Aorta (tissue), 5 donors: ENCODE data around the gene C15orf39. TPM values are rescaled to one million over a fixed set of nuclear protein-coding genes. Genes with fewer than 3 reads are reported as not detected.

Source experiments
- ATAC-seq: fragments of 200-7000 bp; cut with Tn5 transposase; one replicate; pipeline ENCODE4 v1.9.1; 2022; ENCODE audit warnings: moderate library complexity; ENCODE audit not compliant: low FRiP score
- DNase-seq, 2 donors: peaks; one replicate each; pipeline ENCODE4 v3.0.0-alpha.2; 2020
- H3K27ac ChIP-seq, 2 donors: one replicate each; pipeline ENCODE4 v1.5.1; 2013; ENCODE audit warnings: low read length in 2 of 2, mild to moderate bottlenecking in 2 of 2, moderate library complexity in 2 of 2, control low read depth in 1 of 2, inconsistent platforms in 1 of 2, low read depth in 1 of 2
- H3K27me3 ChIP-seq, 2 donors: one replicate each; pipeline ENCODE4 v1.6.1; 2013; ENCODE audit warnings: control low read depth in 1 of 2, low read length in 1 of 2, mild to moderate bottlenecking in 1 of 2, moderate library complexity in 1 of 2; ENCODE audit not compliant: insufficient read depth in 2 of 2, control insufficient read depth in 1 of 2
- H3K36me3 ChIP-seq, 2 donors: one replicate each; pipeline ENCODE4 v1.6.1; 2013; ENCODE audit warnings: control low read depth in 1 of 2, low read length in 1 of 2, mild to moderate bottlenecking in 1 of 2; ENCODE audit not compliant: insufficient read depth in 2 of 2, control insufficient read depth in 1 of 2
- H3K4me1 ChIP-seq, 2 donors: one replicate each; pipeline ENCODE4 v1.6.1; 2013; ENCODE audit warnings: low read length in 2 of 2, control low read depth in 1 of 2, mild to moderate bottlenecking in 1 of 2, moderate library complexity in 1 of 2; ENCODE audit not compliant: insufficient read depth in 2 of 2, control insufficient read depth in 1 of 2
- H3K4me3 ChIP-seq, 2 donors: one replicate each; pipeline ENCODE4 v1.5.1; 2013; ENCODE audit warnings: low read length in 2 of 2, control low read depth in 1 of 2, mild to moderate bottlenecking in 1 of 2
- H3K9me3 ChIP-seq: one replicate; pipeline ENCODE4 v1.6.1; 2013; ENCODE audit warnings: mild to moderate bottlenecking, low read length; ENCODE audit not compliant: control insufficient read depth
- WGBS, 2 donors: extraction: QIAGEN DNeasy Blood & Tissue Kit; methylation state at CpG; one replicate each; pipeline ENCODE4 v1.1.7; 2013; 5-methylcytosine and 5-hydroxymethylcytosine counted together
- intact Hi-C, 2 donors: fragments of 100-400 bp; cut with DNase I; formaldehyde crosslinking; loops; one replicate each; pipeline versions ENCODE4 v1.14.2 to v1.15.0; 2022
- long read RNA-seq, 2 donors: library from polyadenylated mRNA; unstranded; transcript quantifications; one replicate each; pipeline ENCODE4 v2.0.0, GENCODE V29; 2020 to 2021
- polyA plus RNA-seq, 2 donors: library from polyadenylated mRNA; stranded (reverse); fragments of 200-250 nt; gene quantifications; one replicate each; pipeline ENCODE4 v1.2.3, GENCODE V29; 2013
- total RNA-seq, 2 donors: library from RNA; stranded (reverse); fragmentation: NEBNext Ultra II Directional; extraction: Animal tissue kit (Norgen Biotek cat#: 25700); gene quantifications; one replicate each; pipeline ENCODE4 v1.2.1, GENCODE V29; 2021
- donor health status: healthy with polysubstance abuse.
- donor health status: Bipolar disorder and iron deficiency.
- donor health status: DM: no; HTN: no; CAD: no.
- donor health status: DM: no; HTN: no; CAD: no.
- donor health status: DM: yes; HTN: yes; CAD: no.

C15orf39 gene
- total RNA-seq (10 to 100 TPM; 24.6 to 26.8 TPM), polyA plus RNA-seq (1 to 10 TPM; 8.1 to 8.6 TPM)
- long read RNA-seq, donor 1, full-length matches to known transcripts: 18 of 45 reads
- long read RNA-seq, donor 1, partial matches to known transcripts: 26 of 45 reads
- long read RNA-seq, donor 1, other reads (novel, unspliced or antisense): 1 of 45 reads
- long read RNA-seq, donor 2, full-length matches to known transcripts: 9 of 17 reads
- long read RNA-seq, donor 2, partial matches to known transcripts: 8 of 17 reads
- long read RNA-seq, donor 2, other reads (novel, unspliced or antisense): 0 of 17 reads

- Histone ChIP-seq H3K4me1 (no peaks in the 10 kb centered on the region), H3K9me3 (no peaks in the 10 kb centered on the region), H3K36me3 (no peaks in the 10 kb centered on the region), H3K4me3 (peak within 1 kb of the TSS; percentile 60 to 63), H3K27ac (peak within 1 kb of the TSS in 1 of 2 donors; percentile 60), H3K27me3 (no peaks in the 10 kb centered on the region)
- intact Hi-C loops: loop anchor here in 1 of 2 donors (5.0 kb wide), 1 partner anchor 244 kb away; the partner anchor contains the start of gene RPP25
- DNase-seq: peak; percentile 80 to 92
- ATAC-seq: peak; percentile 88
- whole genome bisulfite sequencing, 2 donors: 0% methylated on average over 39 to 84 of the region's 84 CpGs
Measured at GRCh38 chr15:75201616-75202250, at the start of gene C15orf39. C15orf39 (plus strand) TSS chr15:75201882; CDS start chr15:75206049, 4,167 bp downstream.

GRCh38 chr15:75152382-75153079 lies 49.2 kb upstream of the C15orf39 start:
- no peaks in the 10 kb centered on the region for H3K4me1 ChIP-seq
- H3K36me3 ChIP-seq: no peaks in the 10 kb centered on the region
- H3K9me3 ChIP-seq: no peaks in the 10 kb centered on the region
- no peak overlapping the region for H3K27ac ChIP-seq
- WGBS, 2 donors: 60 to 80% methylated on average over 2 of the region's 2 CpGs
- H3K4me3 ChIP-seq: no peak overlapping the region
- no peaks in the 10 kb centered on the region for H3K27me3 ChIP-seq
- intact Hi-C loops: no loop called here
- DNase-seq (no peak), ATAC-seq (no peak)

- no peaks in the 10 kb centered on the region for H3K4me1 ChIP-seq
- no peak overlapping the region for H3K4me3 ChIP-seq
- intact Hi-C loops: no loop called here
- no peak overlapping the region for H3K27ac ChIP-seq
- WGBS, 2 donors: 10 to 20% methylated on average over 4 of the region's 4 CpGs
- no peaks in the 10 kb centered on the region for H3K27me3 ChIP-seq
- DNase-seq: no peak
- no peaks in the 10 kb centered on the region for H3K36me3 ChIP-seq
- ATAC-seq: no peak
- no peaks in the 10 kb centered on the region for H3K9me3 ChIP-seq
Measured at GRCh38 chr15:75153087-75153486, 48.6 kb upstream of the C15orf39 start.

DNA sequence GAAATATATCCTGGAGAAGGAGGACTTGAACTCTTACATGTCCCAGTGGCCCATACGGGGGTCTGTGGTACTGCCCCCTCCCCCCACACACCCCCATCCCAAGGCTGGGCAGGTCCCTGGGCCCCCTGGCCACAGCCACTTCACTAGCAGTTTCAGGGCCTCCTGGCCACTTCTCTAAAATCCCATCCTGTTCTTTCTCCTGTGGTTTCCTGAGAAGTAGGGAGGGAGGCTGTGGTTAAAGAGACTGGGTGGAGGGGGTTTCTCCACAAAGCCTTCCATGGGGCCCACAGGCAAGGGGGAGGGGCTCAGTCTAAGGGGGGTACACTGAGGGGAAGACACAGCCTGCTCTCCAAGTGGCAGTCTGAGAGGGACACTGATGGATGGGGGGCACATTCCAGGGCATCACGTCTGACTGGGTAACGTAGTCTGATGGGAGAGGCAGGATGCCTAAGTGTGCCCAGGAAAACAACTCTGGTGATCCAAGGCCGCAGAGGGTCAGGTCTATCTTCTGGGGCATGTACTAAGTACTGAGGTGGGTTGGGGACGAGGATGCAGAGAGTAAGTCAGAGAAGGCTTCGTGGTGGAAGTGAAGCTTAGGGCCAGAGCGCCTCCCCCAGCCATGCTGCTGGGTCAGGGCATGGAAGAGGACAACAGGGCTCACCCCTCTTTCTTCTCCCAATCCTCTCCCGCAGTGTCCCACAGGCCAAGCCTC lies 48.0 kb upstream of the C15orf39 start:
- Histone ChIP-seq H3K4me1 (no peaks in the 10 kb centered on the region), H3K4me3 (no peak overlapping the region), H3K36me3 (no peaks in the 10 kb centered on the region), H3K9me3 (no peaks in the 10 kb centered on the region), H3K27me3 (no peaks in the 10 kb centered on the region), H3K27ac (no peak overlapping the region)
- intact Hi-C loops: no loop called here
- WGBS, 2 donors: 70% methylated on average over 8 of the region's 8 CpGs
- DNase-seq (no peak), ATAC-seq (peak; percentile 6)

- Histone ChIP-seq H3K27me3 (no peaks in the 10 kb centered on the region), H3K9me3 (no peaks in the 10 kb centered on the region), H3K4me3 (no peak overlapping the region), H3K4me1 (no peaks in the 10 kb centered on the region), H3K36me3 (no peaks in the 10 kb centered on the region), H3K27ac (no peak overlapping the region)
- intact Hi-C loops: no loop called here
- no peak for ATAC-seq
- WGBS, 2 donors: 87 to 97% methylated on average over 6 to 7 of the region's 7 CpGs
- DNase-seq: no peak
Measured at GRCh38 chr15:75154461-75155062, 47.1 kb upstream of the C15orf39 start.

DNA sequence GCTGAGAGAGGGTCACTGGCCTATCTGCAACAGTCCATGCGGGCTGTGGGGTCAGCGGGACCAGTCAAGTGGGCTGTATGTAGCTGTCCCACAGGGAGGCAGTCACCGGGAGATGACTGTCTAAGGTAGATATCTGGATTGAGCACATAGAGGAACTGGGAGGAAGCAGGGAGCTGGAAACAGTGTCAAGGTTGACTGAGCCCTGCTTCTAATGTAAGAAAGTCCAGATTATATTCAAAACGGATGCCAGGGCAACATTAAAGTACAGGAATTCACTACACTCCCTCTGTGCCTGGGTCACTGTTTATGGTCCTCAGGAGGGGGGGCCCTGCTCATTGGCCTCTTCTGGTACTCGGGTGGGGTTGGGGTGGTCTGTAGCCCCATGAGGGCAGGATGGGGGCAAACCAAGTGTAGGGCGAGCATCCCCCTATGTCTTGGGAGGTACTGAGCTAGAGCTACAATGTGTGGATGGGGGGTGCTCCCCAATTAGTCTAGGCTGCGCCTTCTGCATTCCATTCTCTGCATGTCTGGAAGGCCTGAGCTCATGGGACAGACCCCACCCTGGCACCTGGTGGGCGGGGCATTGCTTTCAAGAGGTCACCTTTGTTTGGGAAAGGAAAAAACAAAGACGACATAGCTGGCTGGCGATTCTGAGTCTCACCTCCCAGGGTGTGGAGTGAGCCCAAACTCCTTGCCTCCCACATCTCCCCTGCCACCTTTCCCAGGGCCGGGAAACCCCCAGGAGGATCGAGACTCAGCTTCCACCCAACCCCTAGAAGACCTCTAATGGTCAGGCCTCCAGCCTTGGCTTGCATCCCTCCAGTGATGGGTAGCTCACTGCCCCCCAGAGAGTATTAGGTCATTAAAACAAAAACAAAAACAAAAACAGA lies 45.1 kb upstream of the C15orf39 start:
- no peaks in the 10 kb centered on the region for H3K36me3 ChIP-seq
- no peaks in the 10 kb centered on the region for H3K9me3 ChIP-seq
- H3K4me3 ChIP-seq: no peak overlapping the region
- no peaks in the 10 kb centered on the region for H3K4me1 ChIP-seq
- intact Hi-C loops: no loop called here
- DNase-seq (no peak), ATAC-seq (no peak)
- H3K27me3 ChIP-seq: no peaks in the 10 kb centered on the region
- H3K27ac ChIP-seq: no peak overlapping the region
- WGBS, 2 donors: 89 to 90% methylated on average over 12 of the region's 12 CpGs

DNA sequence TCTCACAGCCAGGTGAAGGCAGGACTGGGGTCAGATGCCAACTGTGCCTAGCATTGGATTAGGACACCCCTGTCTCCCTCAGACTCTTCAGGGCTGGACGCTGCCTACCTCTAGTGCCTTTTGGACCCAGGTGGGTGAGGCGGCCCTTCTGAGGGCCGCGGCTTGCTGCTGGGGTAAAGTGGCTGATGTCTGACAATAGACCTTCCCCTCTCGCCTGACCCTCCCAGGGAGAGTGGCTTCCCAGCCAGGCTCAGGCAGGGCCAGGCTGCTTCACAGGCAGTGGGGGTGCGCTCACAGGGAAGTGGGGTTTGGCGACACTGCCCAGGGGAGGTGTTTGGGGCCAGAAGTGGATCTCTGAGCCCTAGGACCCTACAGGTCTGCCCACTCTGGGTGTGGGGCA lies 43.3 kb upstream of the C15orf39 start:
- 93 to 94% methylated on average over 7 of the region's 7 CpGs for WGBS, 2 donors
- Histone ChIP-seq H3K27ac (no peak overlapping the region), H3K9me3 (no peaks in the 10 kb centered on the region), H3K4me1 (no peaks in the 10 kb centered on the region), H3K4me3 (no peak overlapping the region), H3K27me3 (no peaks in the 10 kb centered on the region), H3K36me3 (no peaks in the 10 kb centered on the region)
- ATAC-seq (no peak), DNase-seq (no peak)
- intact Hi-C loops: no loop called here
